NAMALWA (cell line): Measurements from ENCODE around the gene BCAS1.
"Not testable (repeated sequence)": the region's sequence is repeated elsewhere in the genome, so short reads cannot be mapped to it uniquely, and the experiment has no call there.

ENCODE experiments used
- DNase-seq: peaks from one replicate; pipeline ENCODE4 v3.0.0-alpha.2; 2015; ENCODE audit warnings: low spot score

Gene BCAS1

GRCh38 chr20:54019585-54019984 lies 50.8 kb downstream of the BCAS1 start:
- DNase-seq: no peak

- no peak for DNase-seq
These were observed 51.3 kb downstream of the BCAS1 start for GRCh38 chr20:54019127-54019526.

GRCh38 chr20:54017846-54018245 lies 52.5 kb downstream of the BCAS1 start:
- peak; percentile 28 for DNase-seq

- DNase-seq: no peak
These were observed 54.9 kb downstream of the BCAS1 start for GRCh38 chr20:54015496-54015895.

GRCh38 chr20:54014293-54014926 lies 56.0 kb downstream of the BCAS1 start:
- no peak for DNase-seq

- no peak for DNase-seq
These were observed 56.9 kb downstream of the BCAS1 start for GRCh38 chr20:54013471-54013870.

- no peak for DNase-seq
These were observed 59.0 kb downstream of the BCAS1 start for GRCh38 chr20:54011346-54011745.

GRCh38 chr20:54006216-54006615 lies 64.2 kb downstream of the BCAS1 start:
- not testable (repeated sequence) for DNase-seq

GRCh38 chr20:54005524-54005923 lies 64.9 kb downstream of the BCAS1 start:
- no peak for DNase-seq

- no peak for DNase-seq
These were observed 65.9 kb downstream of the BCAS1 start for GRCh38 chr20:54004445-54004844.

GRCh38 chr20:54002741-54003140 lies 67.7 kb downstream of the BCAS1 start:
- no peak for DNase-seq

- no peak for DNase-seq
These were observed 68.3 kb downstream of the BCAS1 start for GRCh38 chr20:54002056-54002575.

GRCh38 chr20:54000914-54001313 lies 69.5 kb downstream of the BCAS1 start:
- no peak for DNase-seq

- no peak for DNase-seq
These were observed 70.1 kb downstream of the BCAS1 start for GRCh38 chr20:54000262-54000661.

GRCh38 chr20:53999077-53999476 lies 71.3 kb downstream of the BCAS1 start:
- DNase-seq: no peak

- no peak for DNase-seq
These were observed 73.6 kb downstream of the BCAS1 start for GRCh38 chr20:53996584-53997486.

- no peak for DNase-seq
These were observed 74.4 kb downstream of the BCAS1 start for GRCh38 chr20:53995949-53996348.

- no peak for DNase-seq
These were observed 76.3 kb downstream of the BCAS1 start for GRCh38 chr20:53994088-53994487.

GRCh38 chr20:53993310-53993709 lies 77.1 kb downstream of the BCAS1 start:
- no peak for DNase-seq

- no peak for DNase-seq
These were observed 79.5 kb downstream of the BCAS1 start for GRCh38 chr20:53990768-53991450.

- DNase-seq: no peak
These were observed 80.4 kb downstream of the BCAS1 start for GRCh38 chr20:53990003-53990402.

GRCh38 chr20:53989401-53989800 lies 81.0 kb downstream of the BCAS1 start:
- DNase-seq: no peak
